ENCODE data around the gene ENO2. TPM values are rescaled to one million over a fixed set of nuclear protein-coding genes. Genes with fewer than 3 reads are reported as not detected.

The ENO2 gene
- total RNA-seq = 9.6 and 10.4 TPM in 2 replicates

GRCh38 chr12:6914246-6914946 lies at the start of gene ENO2:
Gene ENO2, plus strand, starts transcription at chr12:6914580. Its CDS starts 1,253 bp downstream, at chr12:6915833.

GRCh38 chr12:6867413-6868210 lies 46.8 kb upstream of the ENO2 start, which contains the start of gene TPI1:
Gene TPI1, plus strand, starts transcription at chr12:6867531. Its CDS starts 36 bp downstream, at chr12:6867567.

GRCh38 chr12:6873094-6874014 lies 41.0 kb upstream of the ENO2 start, which contains the start of gene SPSB2:
Gene SPSB2, minus strand, starts transcription at chr12:6873303. Its CDS starts 402 bp downstream, at chr12:6872901.

GRCh38 chr12:6904280-6905276 lies 9.8 kb upstream of the ENO2 start, which contains the start of gene LRRC23:
Gene LRRC23, plus strand, starts transcription at chr12:6904822. Its CDS starts 812 bp downstream, at chr12:6905634.

GRCh38 chr12:6927379-6928021 lies 13.1 kb downstream of the ENO2 start, which contains the start of gene ATN1:
Gene ATN1, plus strand, starts transcription at chr12:6927959. Its CDS starts 6,043 bp downstream, at chr12:6934002.

GRCh38 chr12:6943722-6944380 lies 29.5 kb downstream of the ENO2 start, which contains the start of the genes C12orf57 and RNU7-1:
Gene C12orf57, plus strand, starts transcription at chr12:6944022. Its CDS starts 100 bp downstream, at chr12:6944122.
Gene RNU7-1, plus strand, starts transcription at chr12:6943816.

GRCh38 chr12:6950811-6951540 lies 36.6 kb downstream of the ENO2 start, which contains the start of gene PTPN6:
Gene PTPN6, plus strand, starts transcription at chr12:6951356. Its CDS starts 157 bp downstream, at chr12:6951513.

Other genes starting within 250 kb of the ENO2 start
- 21.4 and 24.5 TPM in 2 replicates for gene ZNF384, start 225.2 kb upstream of the ENO2 start, total RNA-seq
- 0.17 and 0.74 TPM in 2 replicates for gene PIANP, start 213.8 kb upstream of the ENO2 start, total RNA-seq
- 95.1 and 98.9 TPM in 2 replicates for gene COPS7A, start 190.5 kb upstream of the ENO2 start, total RNA-seq
- gene MLF2, start 161.4 kb upstream of the ENO2 start, total RNA-seq = 235 and 236 TPM in 2 replicates
- gene PTMS, start 148.2 kb upstream of the ENO2 start, total RNA-seq = 146 and 275 TPM in 2 replicates
- 0.17 and 0.74 TPM in 2 replicates for gene LAG3, start 142.1 kb upstream of the ENO2 start, total RNA-seq
- gene CD4, start 125.1 kb upstream of the ENO2 start, total RNA-seq = 3.3 and 5.2 TPM in 2 replicates
- gene GPR162, start 92.8 kb upstream of the ENO2 start, total RNA-seq = 2.0 and 2.7 TPM in 2 replicates
- 48.6 and 54.1 TPM in 2 replicates for gene P3H3, start 86.2 kb upstream of the ENO2 start, total RNA-seq
- 1.3 and 2.2 TPM in 2 replicates for gene GNB3, start 73.7 kb upstream of the ENO2 start, total RNA-seq
- 103 and 118 TPM in 2 replicates for gene CDCA3, start 63.3 kb upstream of the ENO2 start, total RNA-seq
- gene USP5, start 62.4 kb upstream of the ENO2 start, total RNA-seq = 80.7 and 84.2 TPM in 2 replicates
- gene TPI1, start 47.0 kb upstream of the ENO2 start, total RNA-seq = 1,045 and 1,081 TPM in 2 replicates
- gene SPSB2, start 41.3 kb upstream of the ENO2 start, total RNA-seq = 12.6 and 15.6 TPM in 2 replicates
- gene LRRC23, start 9.8 kb upstream of the ENO2 start, total RNA-seq = 8.8 and 10.8 TPM in 2 replicates
- 12.1 and 14.6 TPM in 2 replicates for gene ATN1, start 13.4 kb downstream of the ENO2 start, total RNA-seq
- not detected in 2 replicates for gene RNU7-1, start 29.2 kb downstream of the ENO2 start, total RNA-seq
- 267 and 309 TPM in 2 replicates for gene C12orf57, start 29.4 kb downstream of the ENO2 start, total RNA-seq
- gene PTPN6, start 36.8 kb downstream of the ENO2 start, total RNA-seq = 4.9 and 5.4 TPM in 2 replicates
- 372 and 405 TPM in 2 replicates for gene PHB2, start 56.1 kb downstream of the ENO2 start, total RNA-seq
- gene EMG1, start 56.3 kb downstream of the ENO2 start, total RNA-seq = 48.4 and 58.4 TPM in 2 replicates
- 21.5 and 21.7 TPM in 2 replicates for gene LPCAT3, start 103.9 kb downstream of the ENO2 start, total RNA-seq
- 29.8 and 36.6 TPM in 2 replicates for gene C1S, start 146.1 kb downstream of the ENO2 start, total RNA-seq
- gene C1R, start 177.9 kb downstream of the ENO2 start, total RNA-seq = 101 and 103 TPM in 2 replicates
- 26.2 and 26.9 TPM in 2 replicates for gene C1RL, start 194.6 kb downstream of the ENO2 start, total RNA-seq
- not detected in 2 replicates for gene RBP5, start 214.3 kb downstream of the ENO2 start, total RNA-seq
- 6.1 and 9.7 TPM in 2 replicates for gene CLSTN3, start 215.8 kb downstream of the ENO2 start, total RNA-seq

Measured in bronchus fibroblast of lung (primary cell).